B cell (primary cell): ENCODE results near the gene SOX18. TPM values are rescaled to one million over a fixed set of nuclear protein-coding genes. Genes with fewer than 3 reads are reported as not detected.
A peak's percentile ranks its signal among the peaks of the same experiment; 100 is the strongest.

ENCODE experiments used
- ATAC-seq: fragments of 200-7000 bp; cut with Tn5 transposase; one replicate; pipeline ENCODE4 v1.10.0; 2021; ENCODE audit warnings: low read depth, mild to moderate bottlenecking, moderate number of reproducible peaks, moderate library complexity
- CTCF ChIA-PET: fragments of 350-600 bp; sonication (Branson Sonifier 250); formaldehyde crosslinking; loops from one replicate; lab custom pipeline; 2021; ENCODE audit warnings: antibody characterized with exemption, inconsistent platforms; lab: Charles Lee
- POLR2A ChIA-PET: fragments of 350-600 bp; sonication (Branson Sonifier 250); formaldehyde crosslinking; loops from one replicate; lab custom pipeline; 2021; ENCODE audit warnings: antibody characterized with exemption; lab: Charles Lee
- DNase-seq: peaks from one replicate; pipeline ENCODE4 v3.0.0; 2013
- H2AFZ ChIP-seq: 2 replicates; pipeline ENCODE4 v1.6.1; 2012; ENCODE audit warnings: mild to moderate bottlenecking, low read depth, low read length; ENCODE audit not compliant: insufficient read depth, poor library complexity, severe bottlenecking
- H3K27ac ChIP-seq, 2 donors: 1 replicate in 1 of 2; 2 replicates in 1 of 2; pipeline ENCODE4 v1.5.1; 2012 to 2013; ENCODE audit warnings: low read length in 2 of 2, mild to moderate bottlenecking in 2 of 2, moderate library complexity in 1 of 2
- H3K27me3 ChIP-seq, 4 experiments: fragments of 200-600 bp in 1 of 4; sonication (generic) in 1 of 4; replicated peaks in 1 of 4; 1 replicate in 2 of 4; 2 replicates in 2 of 4; pipeline versions ENCODE4 v1.6.1 to v1.7.0; 2013 to 2016; ENCODE audit warnings: low read length in 3 of 4, mild to moderate bottlenecking in 2 of 4, mixed read lengths in 1 of 4, moderate library complexity in 1 of 4; ENCODE audit not compliant: insufficient read depth in 4 of 4, control insufficient read depth in 3 of 4; ENCODE audit errors: control extremely low read depth in 1 of 4
- H3K36me3 ChIP-seq, 2 experiments: replicated peaks in 1 of 2; 1 replicate in 1 of 2; 2 replicates in 1 of 2; pipeline versions ENCODE4 v1.6.1 to v1.7.1; 2013; ENCODE audit warnings: low read length in 1 of 2; ENCODE audit not compliant: insufficient read depth in 2 of 2, control insufficient read depth in 1 of 2; ENCODE audit errors: control extremely low read depth in 1 of 2, extremely low read depth in 1 of 2
- H3K4me1 ChIP-seq, 2 donors: fragments of 200-600 bp in 1 of 2; sonication (generic) in 1 of 2; 1 replicate in 1 of 2; 2 replicates in 1 of 2; pipeline versions ENCODE4 v1.5.1 to v1.6.1; 2013 to 2017; ENCODE audit warnings: low read length in 2 of 2; ENCODE audit not compliant: control insufficient read depth in 2 of 2, insufficient read depth in 2 of 2
- H3K4me2 ChIP-seq: replicated peaks from 2 replicates; pipeline ENCODE3; 2012; ENCODE audit warnings: mild to moderate bottlenecking, low read depth, low read length; ENCODE audit not compliant: poor library complexity, severe bottlenecking
- H3K4me3 ChIP-seq, 5 experiments: fragments of 200-600 bp in 1 of 5; sonication (generic) in 1 of 5; 1 replicate in 3 of 5; 2 replicates in 2 of 5; pipeline versions ENCODE4 v1.5.1 to v1.7.0; 2011 to 2016; ENCODE audit warnings: low read length in 4 of 5, mild to moderate bottlenecking in 4 of 5, low read depth in 2 of 5, control low read depth in 1 of 5, moderate library complexity in 1 of 5; ENCODE audit not compliant: insufficient read depth in 1 of 5; ENCODE audit errors: control extremely low read depth in 1 of 5, extremely low read depth in 1 of 5
- H3K79me2 ChIP-seq: fragments of 200-600 bp; sonication (generic); one replicate; pipeline ENCODE4 v1.6.0; 2016; ENCODE audit warnings: low read length; ENCODE audit not compliant: control insufficient read depth, insufficient read depth
- H3K9ac ChIP-seq: fragments of 200-600 bp; sonication (generic); 2 replicates; pipeline ENCODE4 v1.6.1; 2017; ENCODE audit warnings: mild to moderate bottlenecking, low read length, moderate library complexity
- H3K9me3 ChIP-seq, 3 donors: one replicate each; pipeline versions ENCODE4 v1.6.1 to v1.7.1; 2013; ENCODE audit warnings: low read length in 2 of 3; ENCODE audit not compliant: control insufficient read depth in 2 of 3, insufficient read depth in 1 of 3; ENCODE audit errors: control extremely low read depth in 1 of 3
- H4K20me1 ChIP-seq: 2 replicates; pipeline ENCODE4 v1.6.0; 2012; ENCODE audit warnings: mild to moderate bottlenecking, low read length; ENCODE audit not compliant: insufficient read depth, control insufficient read depth, poor library complexity, severe bottlenecking
- H3K27ac Mint-ChIP-seq: one replicate; pipeline ENCODE4 v1.8.0; 2021; ENCODE audit warnings: mixed read lengths
- H3K27me3 Mint-ChIP-seq: one replicate; pipeline ENCODE4 v1.8.0; 2021; ENCODE audit warnings: mixed read lengths
- H3K4me1 Mint-ChIP-seq: one replicate; pipeline ENCODE4 v1.8.0; 2021; ENCODE audit warnings: mixed read lengths
- H3K4me3 Mint-ChIP-seq: one replicate; pipeline ENCODE4 v1.8.0; 2021; ENCODE audit warnings: mixed read lengths
- H3K9me3 Mint-ChIP-seq: one replicate; pipeline ENCODE4 v1.8.0; 2022; ENCODE audit warnings: mixed read lengths; ENCODE audit not compliant: insufficient read depth
- CTCF ChIP-seq: fragments of 200-600 bp; IDR thresholded peaks from one replicate; pipeline ENCODE4 v1.8.0; 2022; ENCODE audit warnings: antibody characterized with exemption, mild to moderate bottlenecking
- EZH2 ChIP-seq: IDR thresholded peaks from 2 replicates; pipeline ENCODE4 v1.6.1; 2012; ENCODE audit warnings: borderline replicate concordance, low read depth, mild to moderate bottlenecking, moderate library complexity, low read length; ENCODE audit not compliant: insufficient read depth, poor library complexity, severe bottlenecking
- WGBS: methylation state at CpG from one replicate; pipeline ENCODE4 v1.1.5; 2013; ENCODE audit warnings: missing lambda C conversion rate; ENCODE audit not compliant: insufficient coverage; 5-methylcytosine and 5-hydroxymethylcytosine counted together
- intact Hi-C: fragments of 100-400 bp; cut with micrococcal nuclease; formaldehyde crosslinking; loops from one replicate; pipeline ENCODE4 v1.10.0; 2022
- polyA plus RNA-seq: library from polyadenylated mRNA; depleted of rRNA; stranded (reverse); fragments of >200 nt; gene quantifications from 2 replicates; pipeline ENCODE4 v1.2.3, GENCODE V29; 2012
- total RNA-seq, 2 donors: library from RNA; stranded (reverse); fragments of 120-200 nt in 1 of 2; gene quantifications; 1 replicate in 1 of 2; 2 replicates in 1 of 2; pipeline versions ENCODE4 v1.2.3 to v1.2.4, GENCODE V29; 2013 to 2022

The SOX18 gene
- total and polyA plus RNA-seq, 2 donors (not counting 1 experiment from before 2014, with no cell fraction given): not detected

GRCh38 chr20:64048402-64049044 lies 916 bp downstream of the SOX18 start:
- H3K4me2 ChIP-seq: peak overlapping the region; percentile 35
- H3K9me3 Mint-ChIP-seq: no peaks in the 10 kb centered on the region
- ChIA-PET CTCF (interaction anchor here (1.0 kb wide), 1 partner anchor 10 kb away, joined by 3 read pairs; no protein-coding TSS in a partner anchor), POLR2A (no interaction called here)
- no peaks in the 10 kb centered on the region for H3K79me2 ChIP-seq
- H3K4me3 ChIP-seq: no peak overlapping the region
- no peak overlapping the region for H3K4me3 Mint-ChIP-seq
- H3K27ac Mint-ChIP-seq: no peak overlapping the region
- H3K4me1 Mint-ChIP-seq: peaks cover 8% of the 10 kb centered on the region
- H3K9me3 ChIP-seq: peaks cover 0 to 10% (median 0%) of the 10 kb centered on the region in 3 donors
- H3K27me3 ChIP-seq: peaks cover 0 to 59% (median 24%) of the 10 kb centered on the region in 4 experiments
- no peak overlapping the region for H2AFZ ChIP-seq
- TF ChIP-seq CTCF: no peak
- TF ChIP-seq EZH2: no peak
- H3K36me3 ChIP-seq: no peaks in the 10 kb centered on the region
- H3K27me3 Mint-ChIP-seq: peaks cover 42% of the 10 kb centered on the region
- no peaks in the 10 kb centered on the region for H4K20me1 ChIP-seq
- no peak overlapping the region for H3K9ac ChIP-seq
- WGBS: 35% methylated on average over 90 of the region's 101 CpGs
- no peak overlapping the region for H3K27ac ChIP-seq
- H3K4me1 ChIP-seq: peaks cover 9 to 11% of the 10 kb centered on the region in 2 donors
- intact Hi-C loops: no loop called here
- ATAC-seq: no peak
- DNase-seq: no peak

- peaks cover 39% of the 10 kb centered on the region for H3K27me3 Mint-ChIP-seq
- Histone ChIP-seq H3K4me1 (peaks cover 9 to 11% of the 10 kb centered on the region in 2 donors), H3K36me3 (no peaks in the 10 kb centered on the region), H3K79me2 (no peaks in the 10 kb centered on the region), H3K9me3 (peaks cover 0 to 10% (median 0%) of the 10 kb centered on the region in 3 donors), H3K27ac (no peak overlapping the region), H4K20me1 (no peaks in the 10 kb centered on the region), H2AFZ (no peak overlapping the region), H3K4me2 (peak overlapping the region; percentile 35), H3K27me3 (peaks cover 0 to 55% (median 23%) of the 10 kb centered on the region in 4 experiments), H3K4me3 (no peak overlapping the region), H3K9ac (no peak overlapping the region)
- ChIA-PET POLR2A (interaction anchor here (0.6 kb wide), 1 partner anchor 522 kb away, joined by 3 read pairs; no protein-coding TSS in a partner anchor), CTCF (no interaction called here)
- WGBS: 66% methylated on average over 49 of the region's 49 CpGs
- H3K4me1 Mint-ChIP-seq: peaks cover 11% of the 10 kb centered on the region
- TF ChIP-seq EZH2: no peak
- TF ChIP-seq CTCF: no peak
- H3K27ac Mint-ChIP-seq: no peak overlapping the region
- peak overlapping the region; percentile 7 for H3K4me3 Mint-ChIP-seq
- intact Hi-C loops: no loop called here
- H3K9me3 Mint-ChIP-seq: no peaks in the 10 kb centered on the region
- DNase-seq (no peak), ATAC-seq (no peak)
Measured at GRCh38 chr20:64047968-64048401, 1.5 kb downstream of the SOX18 start.
